Measurements from ENCODE around the gene TMEM9.
"Not testable (repeated sequence)": the region's sequence is repeated elsewhere in the genome, so short reads cannot be mapped to it uniquely, and the experiment has no call there.

GRCh38 chr1:201163036-201163435 is 8.8 kb upstream of the TMEM9 start:
- TF ChIP-seq CTBP1 (IDR thresholded peaks at IDR 0.05; ENCODE audit: borderline replicate concordance); ELF4 (IDR thresholded peaks at IDR 0.05); FOXM1 (IDR thresholded peaks at IDR 0.05; ENCODE audit: borderline replicate concordance); FOXA1 (IDR thresholded peaks at IDR 0.05); TARDBP (IDR thresholded peaks at IDR 0.05): not testable (repeated sequence)

All from HEK293T (cell line).